GM15510 (cell line): ENCODE data around the gene BRD1.

Source experiments
- POLR2A ChIP-seq: IDR thresholded peaks from 3 replicates; pipeline ENCODE4 v1.6.1; 2011; ENCODE audit warnings: borderline replicate concordance; ENCODE audit not compliant: insufficient read length; ENCODE audit errors: extremely low read depth

BRD1 gene

GRCh38 chr22:49858827-49859226, 31.2 kb upstream of the BRD1 start:
- no peak for TF ChIP-seq POLR2A

- no peak for TF ChIP-seq POLR2A
These were observed 29.3 kb upstream of the BRD1 start for GRCh38 chr22:49856766-49857618.

GRCh38 chr22:49856343-49856742, 28.7 kb upstream of the BRD1 start:
- TF ChIP-seq POLR2A, result no peak

- TF ChIP-seq POLR2A, result no peak
These were observed 27.7 kb upstream of the BRD1 start for GRCh38 chr22:49855251-49855911.

GRCh38 chr22:49853981-49854831, 26.5 kb upstream of the BRD1 start:
- TF ChIP-seq POLR2A, result no peak

- peak; percentile 86 for TF ChIP-seq POLR2A
These were observed 25.5 kb upstream of the BRD1 start, which contains the start of gene ZBED4 for GRCh38 chr22:49852898-49853894. Gene ZBED4 (plus strand): TSS chr22:49853844. CDS start chr22:49883663, 29,819 bp downstream.

GRCh38 chr22:49850959-49851802, 23.5 kb upstream of the BRD1 start:
- no peak for TF ChIP-seq POLR2A

GRCh38 chr22:49850021-49850911, 22.6 kb upstream of the BRD1 start:
- no peak for TF ChIP-seq POLR2A

GRCh38 chr22:49849161-49850020, 21.7 kb upstream of the BRD1 start:
- TF ChIP-seq POLR2A, result no peak

GRCh38 chr22:49848690-49849160, 21.1 kb upstream of the BRD1 start:
- no peak for TF ChIP-seq POLR2A
